Ovary (tissue), 3 donors: ENCODE measurements around the gene PEX10.

ENCODE experiments used
- CTCF ChIP-seq, 3 donors: fragments of 450-650 bp in 2 of 3; fragments of 200-600 bp in 1 of 3; IDR thresholded peaks; one replicate each; pipeline versions ENCODE4 v1.5.1 to v1.8.0; 2016 to 2022; ENCODE audit warnings: antibody characterized with exemption in 3 of 3, mild to moderate bottlenecking in 1 of 3
- POLR2A ChIP-seq: fragments of 450-650 bp; IDR thresholded peaks from one replicate; pipeline ENCODE4 v1.6.1; 2017; ENCODE audit warnings: antibody characterized with exemption, mild to moderate bottlenecking, moderate library complexity
- donor health status: DM: no; HTN: no; CAD: no.

GRCh38 chr1:2404890-2405511 is 7.4 kb downstream of the PEX10 start:
- no peak for TF ChIP-seq CTCF (IDR thresholded peaks at IDR 0.05)
- TF ChIP-seq POLR2A: no peak
